GM12865 (cell line): Measurements from ENCODE around the gene LOXL3.

Experiments
- DNase-seq: peaks from one replicate; pipeline ENCODE4 v3.0.0; 2010; ENCODE audit warnings: low read depth
- H3K4me3 ChIP-seq: 2 replicates; pipeline ENCODE4 v1.5.1; 2011; ENCODE audit warnings: mild to moderate bottlenecking, low read depth, low read length, control low read depth
- TF ChIP-seq, protein P1 (sequence below): IDR thresholded peaks from 2 replicates; pipeline ENCODE4 v1.5.1; 2011; ENCODE audit warnings: low read length, control low read depth, low read depth, inconsistent platforms; ENCODE audit not compliant: insufficient read depth; ENCODE audit errors: missing control alignments

Gene LOXL3

DNA sequence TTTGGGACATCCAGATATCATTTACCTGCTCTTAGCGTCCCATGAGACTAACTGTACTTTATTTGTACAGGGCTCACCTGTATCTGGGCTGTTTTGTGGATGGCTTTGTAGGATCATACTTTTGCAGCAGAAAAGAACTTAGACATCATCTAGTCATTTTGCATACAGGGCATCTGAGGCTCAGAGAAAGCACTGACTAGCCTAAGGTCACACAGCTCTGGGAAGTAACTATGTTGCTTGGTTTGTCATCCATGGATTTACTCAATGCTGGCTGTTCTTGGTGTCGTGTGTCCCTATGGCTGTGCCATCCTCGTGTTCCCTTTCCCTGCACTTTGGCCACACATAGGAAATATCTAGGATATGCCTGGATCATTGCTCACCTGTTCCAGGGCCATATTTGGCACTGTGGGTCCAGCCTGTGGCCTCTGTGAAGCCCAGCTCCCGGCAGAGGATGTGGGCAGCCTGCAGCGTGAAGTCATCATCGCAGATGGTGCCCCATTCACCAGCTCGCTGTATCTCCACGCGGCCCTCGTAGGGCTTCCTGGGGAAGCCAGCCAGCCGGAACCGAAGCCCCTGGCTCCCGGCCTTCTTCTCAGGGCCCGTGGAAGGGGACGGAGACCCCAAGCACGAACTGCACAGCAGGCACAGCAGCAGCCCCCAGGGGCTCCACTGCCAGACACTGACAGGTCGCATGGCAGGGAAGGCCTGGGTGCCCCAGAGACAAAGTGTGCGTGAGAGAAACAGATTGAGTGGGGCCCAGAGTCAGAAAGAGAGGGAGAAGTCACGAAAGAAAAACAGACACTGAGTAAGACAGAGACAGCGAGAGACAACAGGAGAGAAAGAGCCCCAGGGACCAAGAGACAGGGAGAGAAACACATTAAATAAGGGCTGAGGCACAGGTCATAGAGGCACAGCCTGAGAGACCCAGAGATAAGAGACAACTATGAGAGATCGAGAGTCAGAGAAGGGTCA lies 1.5 kb downstream of the LOXL3 start:
- H3K4me3 ChIP-seq = peak overlapping the region; percentile 98
- DNase-seq = peak; percentile 73
- TF ChIP-seq, protein P1, sequence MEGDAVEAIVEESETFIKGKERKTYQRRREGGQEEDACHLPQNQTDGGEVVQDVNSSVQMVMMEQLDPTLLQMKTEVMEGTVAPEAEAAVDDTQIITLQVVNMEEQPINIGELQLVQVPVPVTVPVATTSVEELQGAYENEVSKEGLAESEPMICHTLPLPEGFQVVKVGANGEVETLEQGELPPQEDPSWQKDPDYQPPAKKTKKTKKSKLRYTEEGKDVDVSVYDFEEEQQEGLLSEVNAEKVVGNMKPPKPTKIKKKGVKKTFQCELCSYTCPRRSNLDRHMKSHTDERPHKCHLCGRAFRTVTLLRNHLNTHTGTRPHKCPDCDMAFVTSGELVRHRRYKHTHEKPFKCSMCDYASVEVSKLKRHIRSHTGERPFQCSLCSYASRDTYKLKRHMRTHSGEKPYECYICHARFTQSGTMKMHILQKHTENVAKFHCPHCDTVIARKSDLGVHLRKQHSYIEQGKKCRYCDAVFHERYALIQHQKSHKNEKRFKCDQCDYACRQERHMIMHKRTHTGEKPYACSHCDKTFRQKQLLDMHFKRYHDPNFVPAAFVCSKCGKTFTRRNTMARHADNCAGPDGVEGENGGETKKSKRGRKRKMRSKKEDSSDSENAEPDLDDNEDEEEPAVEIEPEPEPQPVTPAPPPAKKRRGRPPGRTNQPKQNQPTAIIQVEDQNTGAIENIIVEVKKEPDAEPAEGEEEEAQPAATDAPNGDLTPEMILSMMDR = no peak

DNA sequence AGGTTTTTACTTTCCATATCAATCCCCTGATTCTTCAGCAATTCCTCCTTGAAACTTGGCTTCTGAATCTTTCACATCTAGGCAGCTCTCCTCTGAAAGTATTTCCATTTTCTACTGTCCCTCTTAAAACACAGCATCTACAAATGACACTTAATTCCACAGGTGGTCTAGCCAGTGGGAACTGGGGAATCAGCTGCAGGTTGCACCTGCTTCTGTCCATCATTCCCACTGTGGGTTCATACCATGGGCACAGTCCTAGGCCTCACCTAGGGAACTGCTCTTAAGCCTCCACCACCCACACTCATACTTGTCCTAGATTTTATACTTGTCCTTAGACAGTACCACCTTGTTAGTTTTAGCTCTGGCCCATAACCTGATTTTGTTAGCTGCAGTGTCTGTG lies 2.2 kb downstream of the LOXL3 start:
- DNase-seq = no peak
- peak overlapping the region; percentile 98 for H3K4me3 ChIP-seq

DNA sequence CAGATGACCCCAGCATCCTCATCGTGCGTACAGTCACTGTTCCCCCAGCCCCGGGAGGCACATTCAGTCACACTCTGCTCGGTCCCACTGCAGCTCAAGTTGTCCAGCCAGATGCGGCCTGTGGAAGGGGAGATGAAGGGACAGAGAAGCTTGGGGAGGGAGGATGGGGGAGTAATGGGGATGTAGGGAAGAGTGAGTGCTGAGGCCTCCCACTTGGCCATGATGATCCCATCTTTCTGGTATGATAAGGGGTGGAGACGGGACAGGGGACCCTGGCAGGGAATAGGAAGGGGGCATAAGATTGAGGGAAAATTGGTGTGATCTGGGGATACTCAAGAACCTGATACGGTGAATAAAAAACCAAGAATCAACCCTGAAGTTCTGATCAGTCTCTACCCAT lies 3.5 kb downstream of the LOXL3 start:
- TF ChIP-seq, protein P1 = no peak
- H3K4me3 ChIP-seq = peak overlapping the region; percentile 98
- no peak for DNase-seq

More for the DNA sequence above, 2.2 kb downstream of the LOXL3 start:
- TF ChIP-seq, protein P1 = no peak

DNA sequence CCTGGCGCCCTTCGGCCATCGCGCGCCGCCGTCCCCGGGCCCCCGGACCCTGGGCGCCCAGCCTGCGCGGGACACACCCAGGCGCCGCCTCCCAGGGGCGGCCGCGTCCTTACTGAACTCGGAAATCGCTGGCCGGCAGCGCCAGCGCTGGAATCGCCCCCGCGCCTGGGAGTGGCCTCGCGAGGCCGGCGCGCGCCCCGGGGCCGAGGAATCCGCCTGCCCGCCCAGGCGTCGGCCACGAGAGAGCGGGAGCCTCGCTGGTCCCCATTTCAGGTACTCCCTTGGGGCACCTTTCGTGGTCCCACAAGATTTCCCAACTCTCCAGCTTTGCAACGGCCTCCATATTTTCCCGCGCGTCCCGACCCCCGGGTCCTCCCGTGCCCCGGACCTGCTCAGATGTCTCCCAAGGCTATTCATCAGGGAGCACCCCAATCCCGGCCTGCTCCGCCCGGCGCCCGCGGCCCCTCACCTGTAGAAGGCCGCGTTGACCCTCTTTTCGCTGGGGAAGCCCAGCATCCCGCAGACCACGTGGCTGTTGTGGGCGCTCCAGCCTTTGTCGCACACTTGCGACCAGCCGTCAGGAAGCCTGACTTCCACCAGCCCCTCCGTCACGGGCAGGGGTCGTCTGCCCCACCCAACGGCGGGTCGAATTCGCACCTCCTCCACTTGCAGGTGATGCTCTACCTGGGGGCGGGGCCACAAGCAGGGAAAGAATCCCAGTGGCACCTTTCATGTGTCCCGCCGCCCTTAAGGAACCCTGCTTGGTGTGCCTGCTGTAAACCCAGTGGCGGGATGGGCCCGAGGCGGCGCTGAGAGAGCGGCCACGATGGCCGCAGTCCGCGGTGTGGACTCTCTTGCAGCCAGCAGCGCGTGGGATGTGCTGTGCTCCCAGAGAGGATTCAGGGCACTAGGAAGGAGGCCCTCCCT lies 4.6 kb downstream of the LOXL3 start:
- peak; percentile 65 for DNase-seq
- peak overlapping the region; percentile 98 for H3K4me3 ChIP-seq
- TF ChIP-seq, protein P1 = no peak

DNA sequence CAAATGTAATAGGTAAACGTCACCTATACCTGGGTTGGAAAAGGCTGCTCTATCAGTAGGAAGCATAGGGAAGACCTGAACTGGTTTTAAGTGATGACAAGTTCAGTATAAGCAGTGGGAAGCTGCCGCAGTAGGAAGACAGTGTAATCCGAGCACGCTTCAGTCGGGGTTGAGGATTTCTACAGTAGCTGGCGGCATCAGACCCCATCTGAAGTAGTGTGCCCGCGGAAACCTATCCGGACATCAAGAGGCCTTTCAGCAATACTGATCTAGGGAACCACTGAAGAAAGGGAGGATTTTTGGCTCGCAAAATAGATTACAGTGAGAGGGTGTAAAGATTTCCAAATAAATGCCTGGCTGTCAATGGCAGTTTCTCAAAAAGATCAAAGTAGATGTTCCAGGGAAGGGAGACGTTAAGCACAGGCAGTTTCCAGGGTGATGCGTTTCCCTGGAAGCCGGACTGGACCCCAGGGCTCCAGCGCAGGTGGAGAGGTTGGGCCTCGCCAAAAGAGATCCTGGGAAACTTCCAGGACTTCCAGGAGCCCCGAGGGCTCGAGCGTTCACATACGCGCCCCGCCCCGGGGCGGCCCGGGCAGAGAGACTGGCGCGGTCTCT lies 5.3 kb downstream of the LOXL3 start:
- DNase-seq = no peak
- TF ChIP-seq, protein P1 = no peak
- H3K4me3 ChIP-seq = peak overlapping the region; percentile 98

DNA sequence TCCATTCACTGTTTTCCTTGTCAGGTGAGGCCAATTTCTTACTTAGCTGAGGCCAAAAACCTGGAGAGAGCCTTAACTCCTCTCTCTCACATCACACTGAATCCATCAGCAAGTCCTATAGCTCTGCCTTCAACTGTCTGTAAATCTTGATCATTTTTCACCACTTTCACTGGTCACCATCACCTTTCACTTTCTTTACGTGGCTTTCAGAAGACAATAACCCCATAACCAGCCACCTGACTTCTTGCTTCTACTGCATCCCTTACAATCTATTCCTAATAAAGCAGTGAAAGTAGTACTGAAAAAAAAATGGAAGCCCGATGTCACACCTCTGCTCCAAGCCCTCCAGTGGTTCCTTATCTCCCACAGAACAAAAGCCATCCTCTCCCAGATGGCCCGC lies 7.7 kb downstream of the LOXL3 start:
- H3K4me3 ChIP-seq = no peak overlapping the region
- TF ChIP-seq, protein P1 = no peak
- DNase-seq = peak; percentile 44
